HEK293 (cell line): ENCODE measurements around the gene HPDL.

Experiments
- CTCF ChIA-PET: fragments of 350-600 bp; formaldehyde crosslinking; extraction: SDS; loops from one replicate; lab custom pipeline; 2021; ENCODE audit warnings: antibody characterized with exemption; lab: Yijun Ruan, JAX
- POLR2A ChIA-PET: fragments of 300-600 bp; formaldehyde crosslinking; extraction: SDS; loops from one replicate; lab custom pipeline; 2020; ENCODE audit warnings: antibody characterized with exemption, inconsistent platforms; lab: Yijun Ruan, JAX
- H3K27ac ChIP-seq: fragments of 200-500 bp; sonication (Bioruptor generic); 2 replicates; pipeline ENCODE4 v1.5.1; 2014; ENCODE audit warnings: low read depth, low read length, control low read depth, inconsistent platforms; ENCODE audit errors: extremely low read depth
- H3K36me3 ChIP-seq, 2 experiments: fragments of 200-500 bp in 1 of 2; sonication (Bioruptor generic) in 1 of 2; 1 replicate in 1 of 2; 2 replicates in 1 of 2; pipeline ENCODE4 v1.5.1; 2014 to 2017; ENCODE audit warnings: inconsistent platforms in 2 of 2, low read length in 2 of 2; ENCODE audit not compliant: control insufficient read depth in 2 of 2, insufficient read depth in 1 of 2
- H3K4me1 ChIP-seq: fragments of 200-500 bp; sonication (Bioruptor generic); 2 replicates; pipeline ENCODE4 v1.5.1; 2014; ENCODE audit warnings: mild to moderate bottlenecking, low read length, inconsistent platforms; ENCODE audit not compliant: control insufficient read depth, insufficient read depth
- H3K4me3 ChIP-seq: 2 replicates; pipeline ENCODE4 v1.5.1; 2011; ENCODE audit warnings: low read depth, mild to moderate bottlenecking, control low read depth, low read length, moderate library complexity
- H3K9me3 ChIP-seq: fragments of 200-500 bp; sonication (Bioruptor generic); 2 replicates; pipeline ENCODE4 v1.5.1; 2014; ENCODE audit warnings: low read depth, low read length, inconsistent platforms; ENCODE audit not compliant: control insufficient read depth, insufficient read depth
- EGR2 ChIP-seq: fragments of 450-650 bp; formaldehyde crosslinking; IDR thresholded peaks from 2 replicates; pipeline ENCODE4 v1.5.1; 2016; ENCODE audit warnings: low read depth, missing biosample characterization, missing genetic modification characterization
- GLIS1 ChIP-seq: fragments of 450-650 bp; formaldehyde crosslinking; IDR thresholded peaks from 2 replicates; pipeline ENCODE4 v1.5.1; 2016; ENCODE audit warnings: missing biosample characterization, missing genetic modification characterization
- PRDM1 ChIP-seq: fragments of 450-650 bp; formaldehyde crosslinking; IDR thresholded peaks from 2 replicates; pipeline ENCODE4; 2016; ENCODE audit warnings: missing biosample characterization, missing genetic modification characterization
- ZNF121 ChIP-seq: fragments of 450-650 bp; formaldehyde crosslinking; IDR thresholded peaks from 2 replicates; pipeline ENCODE4 v1.5.1; 2016; ENCODE audit warnings: missing biosample characterization, missing genetic modification characterization
- ZNF155 ChIP-seq: fragments of 450-650 bp; formaldehyde crosslinking; IDR thresholded peaks from 2 replicates; pipeline ENCODE4 v1.5.1; 2016; ENCODE audit warnings: missing biosample characterization, missing genetic modification characterization
- ZNF280D ChIP-seq: fragments of 450-650 bp; formaldehyde crosslinking; IDR thresholded peaks from 2 replicates; pipeline ENCODE4 v1.5.1; 2016; ENCODE audit warnings: missing biosample characterization, missing genetic modification characterization
- ZNF324 ChIP-seq: fragments of 450-650 bp; formaldehyde crosslinking; IDR thresholded peaks from 2 replicates; pipeline ENCODE4 v1.5.1; 2016; ENCODE audit warnings: missing biosample characterization, missing genetic modification characterization
- ZNF426 ChIP-seq: fragments of 450-650 bp; formaldehyde crosslinking; IDR thresholded peaks from 2 replicates; pipeline ENCODE4 v1.5.1; 2017; ENCODE audit warnings: missing biosample characterization, missing genetic modification characterization, mild to moderate bottlenecking, inconsistent platforms, moderate library complexity
- ZNF48 ChIP-seq: fragments of 450-650 bp; formaldehyde crosslinking; IDR thresholded peaks from 2 replicates; pipeline ENCODE4 v1.5.1; 2016; ENCODE audit warnings: missing biosample characterization, missing genetic modification characterization
- ZNF555 ChIP-seq: fragments of 450-650 bp; formaldehyde crosslinking; conservative IDR thresholded peaks from 2 replicates; pipeline ENCODE4 v1.5.1; 2017; ENCODE audit warnings: missing biosample characterization, mild to moderate bottlenecking, missing genetic modification characterization, inconsistent platforms
- ZNF610 ChIP-seq: fragments of 450-650 bp; formaldehyde crosslinking; IDR thresholded peaks from 2 replicates; pipeline ENCODE4 v1.5.1; 2016; ENCODE audit warnings: missing biosample characterization, missing genetic modification characterization, borderline replicate concordance
- ZNF623 ChIP-seq: fragments of 450-650 bp; formaldehyde crosslinking; IDR thresholded peaks from 2 replicates; pipeline ENCODE4 v1.5.1; 2016; ENCODE audit warnings: missing biosample characterization, missing genetic modification characterization
- ZNF792 ChIP-seq: fragments of 450-650 bp; formaldehyde crosslinking; IDR thresholded peaks from 2 replicates; pipeline ENCODE4 v1.5.1; 2016; ENCODE audit warnings: missing biosample characterization, missing genetic modification characterization

HPDL gene

DNA sequence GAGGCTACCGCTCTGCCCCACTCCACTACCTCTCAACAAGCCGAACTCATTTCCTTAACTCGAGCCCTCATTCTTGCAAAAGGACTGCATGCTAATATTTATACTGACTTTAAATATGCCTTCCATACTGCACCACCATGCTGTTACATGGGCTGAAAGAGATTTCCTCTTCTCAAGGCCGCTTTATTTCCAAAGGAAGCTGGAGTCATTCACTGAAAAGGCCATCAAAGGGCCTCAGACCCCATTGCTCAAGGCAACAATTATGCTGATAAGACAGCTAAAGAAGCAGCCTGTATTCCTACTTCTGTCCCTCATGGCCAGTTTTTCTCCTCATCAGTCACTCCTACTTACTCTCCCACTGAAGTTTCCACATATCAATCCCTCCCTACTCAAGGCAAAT, 6.9 kb upstream of the HPDL start:
- ChIA-PET CTCF (interaction anchor here (0.7 kb wide), 1 partner anchor 173 kb away, joined by 3 read pairs; no protein-coding TSS in a partner anchor), POLR2A (interaction anchor here (0.6 to 1.4 kb wide), 3 partner anchors 20 to 202 kb away, joined by 3 to 6 read pairs (median 4); partner anchors contain the start of genes MUTYH, PRDX1 and TOE1)
- no peaks in the 10 kb centered on the region for H3K9me3 ChIP-seq
- TF ChIP-seq ZNF623, result no peak
- TF ChIP-seq EGR2 (tag by site-specific recombination), result peak; percentile 15; the same call in 1 of the 2 replicates
- TF ChIP-seq, all 188 proteins: peak for 1
- H3K4me1 ChIP-seq, result no peaks in the 10 kb centered on the region
- no peaks in the 10 kb centered on the region for H3K36me3 ChIP-seq
- no peak overlapping the region for H3K4me3 ChIP-seq
- H3K27ac ChIP-seq, result no peak overlapping the region

DNA sequence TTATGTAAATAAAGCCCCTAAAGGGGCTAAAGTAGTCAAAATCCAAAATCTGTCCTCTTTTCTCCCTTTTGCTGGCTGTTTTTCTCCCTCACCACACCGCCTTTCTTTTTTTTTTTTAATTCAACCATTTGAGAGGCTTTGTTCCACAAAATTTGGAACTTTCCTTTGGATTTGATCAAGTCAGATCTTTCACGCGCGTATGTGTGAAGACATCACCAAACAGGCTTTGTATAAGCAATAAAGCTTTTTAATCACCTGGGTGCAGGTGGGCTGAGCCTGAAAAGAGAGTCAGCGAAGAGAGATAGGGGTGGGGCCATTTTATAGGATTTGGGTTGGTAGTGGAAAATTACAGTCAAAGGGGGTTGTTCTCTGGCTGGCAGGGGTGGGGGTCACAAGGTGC, 5.3 kb upstream of the HPDL start:
- TF ChIP-seq GLIS1 (tag by site-specific recombination), result peak; percentile 58; the same call in 1 of the 2 replicates
- TF ChIP-seq ZNF155 (tag by site-specific recombination), result no peak
- no peak for TF ChIP-seq ZNF555 (tag by site-specific recombination)
- TF ChIP-seq, all 188 proteins: peak for 1
- Histone ChIP-seq H3K4me1 (no peaks in the 10 kb centered on the region), H3K4me3 (no peak overlapping the region), H3K36me3 (no peaks in the 10 kb centered on the region), H3K27ac (no peak overlapping the region), H3K9me3 (no peaks in the 10 kb centered on the region)
- ChIA-PET CTCF (no interaction called here), POLR2A (interaction anchor here (1.0 kb wide), 1 partner anchor 18 kb away, joined by 11 read pairs; no protein-coding TSS in a partner anchor)

GRCh38 chr1:45322486-45323040, 4.1 kb upstream of the HPDL start:
- H3K4me1 ChIP-seq, result no peaks in the 10 kb centered on the region
- H3K4me3 ChIP-seq, result no peak overlapping the region
- no peaks in the 10 kb centered on the region for H3K9me3 ChIP-seq
- CTCF ChIA-PET, result no interaction called here
- TF ChIP-seq ZNF792 (no peak), ZNF48 (tag by site-specific recombination) (no peak), ZNF280D (no peak), ZNF324 (tag by site-specific recombination) (no peak), PRDM1 (no peak), ZNF610 (tag by site-specific recombination) (no peak)
- POLR2A ChIA-PET, result interaction anchor here (0.7 to 1.2 kb wide), 2 partner anchors 17 to 547 kb away, joined by 3 to 4 read pairs; partner anchors contain the start of genes MUTYH, RPS8 and TOE1
- H3K36me3 ChIP-seq, result peaks cover 0 to 6% of the 10 kb centered on the region in 2 experiments; a peak in 1 of 3 replicates
- H3K27ac ChIP-seq, result no peak overlapping the region

DNA sequence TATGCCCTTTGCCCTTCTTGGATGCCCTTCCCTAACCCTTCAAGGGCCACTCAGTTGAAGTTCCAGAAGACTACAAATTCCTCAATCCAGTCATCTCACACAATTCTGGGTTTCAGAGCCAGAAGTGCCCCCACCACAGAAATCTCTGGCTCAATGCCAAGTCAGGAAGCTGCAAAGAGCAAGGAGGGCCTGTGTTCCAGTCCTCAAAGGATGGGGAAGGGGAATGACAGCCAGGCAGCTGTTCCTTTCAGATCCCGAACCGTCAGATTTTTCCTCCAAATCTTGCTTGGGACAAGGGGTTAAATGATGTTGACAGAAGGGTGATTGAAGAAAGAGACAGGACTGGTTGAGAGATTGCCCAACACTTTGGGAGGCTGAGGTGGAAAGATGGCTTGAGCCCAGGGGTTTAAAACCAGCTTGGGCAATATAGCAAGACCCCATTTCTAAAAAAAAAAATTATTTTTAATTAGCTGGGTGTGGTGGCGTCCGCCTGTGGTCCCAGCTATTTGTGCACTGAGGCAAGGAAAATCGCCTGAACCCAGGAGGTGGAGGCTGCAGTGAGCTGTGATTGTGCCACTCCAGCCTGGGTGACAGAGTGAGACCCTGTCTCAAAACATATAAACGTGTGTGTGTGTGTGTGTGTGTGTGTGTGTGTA, 716 bp upstream of the HPDL start:
- TF ChIP-seq ZNF426 (tag by site-specific recombination) (no peak), ZNF121 (tag by site-specific recombination) (0 out of 2 replicates have a peak, but pooled peaks have one; percentile 55)
- TF ChIP-seq, all 188 proteins: peak for 1
- ChIA-PET CTCF (interaction anchor here (0.5 to 0.6 kb wide), 2 partner anchors 175 to 532 kb away, joined by 3 to 4 read pairs; no protein-coding TSS in a partner anchor), POLR2A (interaction anchor here (0.5 to 6.7 kb wide), 3 partner anchors 14 to 327 kb away, joined by 4 to 51 read pairs (median 5); partner anchors contain the start of genes MUTYH and TOE1)
- 0 out of 2 replicates have a peak, but pooled peaks cover 3% of the 10 kb centered on the region for H3K4me1 ChIP-seq
- peaks cover 0 to 33% of the 10 kb centered on the region in 2 experiments; a peak in 1 of 3 replicates for H3K36me3 ChIP-seq
- H3K9me3 ChIP-seq, result no peaks in the 10 kb centered on the region
- no peak overlapping the region for H3K4me3 ChIP-seq
- no peak overlapping the region; the same call in 1 of the 2 replicates for H3K27ac ChIP-seq
